Omental fat pad (tissue), 4 donors: ENCODE results near the gene CEMIP2. TPM values are rescaled to one million over a fixed set of nuclear protein-coding genes. Genes with fewer than 3 reads are reported as not detected.

ENCODE experiments used
- ATAC-seq: fragments of 150-250 bp; one replicate; pipeline ENCODE4 v1.9.1; 2016; ENCODE audit warnings: mild to moderate bottlenecking, moderate library complexity; ENCODE audit not compliant: low FRiP score
- DNase-seq: peaks from one replicate; pipeline ENCODE4 v3.0.0-alpha.2; 2019; ENCODE audit warnings: low spot score
- CTCF ChIP-seq, 3 donors: fragments of 450-650 bp; IDR thresholded peaks; one replicate each; pipeline ENCODE4 v1.5.1; 2016 to 2017; ENCODE audit warnings: antibody characterized with exemption in 3 of 3, mild to moderate bottlenecking in 3 of 3, moderate library complexity in 2 of 3
- total RNA-seq, 4 donors: library from RNA; depleted of rRNA; stranded (reverse); fragments of >200 nt; gene quantifications; one replicate each; pipeline ENCODE4 v1.1.0, GENCODE V29; 2016

The CEMIP2 gene
- total RNA-seq, 4 donors from 2014 or later = 67.1 to 496 (median 126) TPM

- ATAC-seq = no peak
- no peak for DNase-seq
- TF ChIP-seq CTCF (IDR thresholded peaks at IDR 0.05) = no peak
These were observed 10.0 kb downstream of the CEMIP2 start for GRCh38 chr9:71758277-71758676.

GRCh38 chr9:71756753-71757152 is 11.6 kb downstream of the CEMIP2 start:
- no peak for TF ChIP-seq CTCF (IDR thresholded peaks at IDR 0.05)
- DNase-seq (no peak), ATAC-seq (no peak)

- no peak for TF ChIP-seq CTCF (IDR thresholded peaks at IDR 0.05)
- ATAC-seq = no peak
- DNase-seq = no peak
These were observed 12.4 kb downstream of the CEMIP2 start for GRCh38 chr9:71755869-71756268.

GRCh38 chr9:71755230-71755629 is 13.1 kb downstream of the CEMIP2 start:
- DNase-seq (no peak), ATAC-seq (no peak)
- TF ChIP-seq CTCF (IDR thresholded peaks at IDR 0.05) = no peak

GRCh38 chr9:71754151-71754550 is 14.2 kb downstream of the CEMIP2 start:
- ATAC-seq (no peak), DNase-seq (no peak)
- no peak for TF ChIP-seq CTCF (IDR thresholded peaks at IDR 0.05)

GRCh38 chr9:71752928-71753327 is 15.4 kb downstream of the CEMIP2 start:
- DNase-seq (no peak), ATAC-seq (no peak)
- TF ChIP-seq CTCF (IDR thresholded peaks at IDR 0.05) = no peak

- no peak for ATAC-seq
These were observed 16.0 kb downstream of the CEMIP2 start for GRCh38 chr9:71752352-71752751.

More at GRCh38 chr9:71752352-71752751, 16.0 kb downstream of the CEMIP2 start:
- DNase-seq = no peak
- no peak for TF ChIP-seq CTCF (IDR thresholded peaks at IDR 0.05)
